A673 (cell line): ENCODE data around the gene ITIH5. TPM values are rescaled to one million over a fixed set of nuclear protein-coding genes. Genes with fewer than 3 reads are reported as not detected.
"Not testable (repeated sequence)": the region's sequence is repeated elsewhere in the genome, so short reads cannot be mapped to it uniquely, and the experiment has no call there.

Experiments used
- BruUV-seq: library from RNA; stranded (reverse); fragments of 400-500 nt; replicated peaks from 2 replicates; lab custom pipeline; 2021; lab: Mats Ljungman, UMichigan
- CTCF ChIA-PET: fragments of 300-600 bp; sonication (Branson Sonifier 250); formaldehyde crosslinking; loops from one replicate; lab custom pipeline; 2022; ENCODE audit warnings: antibody characterized with exemption; lab: Charles Lee
- POLR2A ChIA-PET: fragments of 300-600 bp; sonication (Branson Sonifier 250); formaldehyde crosslinking; loops from one replicate; lab custom pipeline; 2022; ENCODE audit warnings: antibody characterized with exemption; ENCODE audit not compliant: low non-redundant PET; lab: Charles Lee
- DNase-seq: peaks from one replicate; pipeline ENCODE4 v3.0.0-alpha.2; 2015; ENCODE audit warnings: low spot score
- H3K27ac ChIP-seq: fragments of 200-600 bp; sonication (generic); 2 replicates; pipeline ENCODE4 v1.5.1; 2016; ENCODE audit warnings: mixed run types, low read depth, mild to moderate bottlenecking, mixed read lengths, antibody characterized with exemption, low read length; ENCODE audit not compliant: poor library complexity, severe bottlenecking
- H3K27me3 ChIP-seq: fragments of 200-600 bp; sonication (generic); replicated peaks from 2 replicates; pipeline ENCODE4 v1.6.1; 2017; ENCODE audit warnings: mixed run types, low read depth, mild to moderate bottlenecking, mixed read lengths, antibody characterized with exemption, low read length; ENCODE audit not compliant: insufficient read depth, poor library complexity
- H3K36me3 ChIP-seq: fragments of 200-600 bp; sonication (generic); 2 replicates; pipeline ENCODE4 v1.6.1; 2016; ENCODE audit warnings: mixed run types, mild to moderate bottlenecking, mixed read lengths, antibody characterized with exemption, low read length; ENCODE audit not compliant: insufficient read depth, poor library complexity, severe bottlenecking
- H3K4me1 ChIP-seq: fragments of 200-600 bp; sonication (generic); 2 replicates; pipeline ENCODE4 v1.6.1; 2017; ENCODE audit warnings: mixed run types, mild to moderate bottlenecking, mixed read lengths, antibody characterized with exemption, low read length; ENCODE audit not compliant: insufficient read depth, poor library complexity, severe bottlenecking
- H3K4me3 ChIP-seq: fragments of 200-600 bp; sonication (generic); 2 replicates; pipeline ENCODE4 v1.5.1; 2016; ENCODE audit warnings: low read depth, mixed run types, mild to moderate bottlenecking, mixed read lengths, low read length; ENCODE audit not compliant: poor library complexity, severe bottlenecking
- H3K9me3 ChIP-seq: fragments of 200-600 bp; sonication (generic); 2 replicates; pipeline ENCODE4 v1.6.1; 2016; ENCODE audit warnings: mixed run types, low read depth, mild to moderate bottlenecking, mixed read lengths, antibody characterized with exemption, low read length; ENCODE audit not compliant: poor library complexity, severe bottlenecking
- EZH2 ChIP-seq: fragments of 200-600 bp; sonication (generic); IDR thresholded peaks from 2 replicates; pipeline ENCODE4 v1.6.1; 2017; ENCODE audit warnings: borderline replicate concordance, low read depth, mild to moderate bottlenecking, mixed read lengths, antibody characterized with exemption, low read length; ENCODE audit not compliant: poor library complexity, severe bottlenecking
- intact Hi-C: fragments of 100-400 bp; cut with micrococcal nuclease; formaldehyde crosslinking; loops from one replicate; pipeline ENCODE4 v1.10.0; 2022; ENCODE audit not compliant: unreplicated experiment
- total RNA-seq: library from RNA; stranded (reverse); gene quantifications from 2 replicates; pipeline ENCODE4 v1.2.3, GENCODE V29; 2021
- TF ChIP-seq, protein P1 (sequence below): fragments of 300-800, 200-600 bp; sonication (generic); conservative IDR thresholded peaks from 2 replicates; pipeline ENCODE4 v1.5.1; 2017; ENCODE audit warnings: low read depth, mild to moderate bottlenecking, antibody characterized with exemption, low read length, moderate library complexity, mixed read lengths

Gene ITIH5
- total RNA-seq, 1 experiment from 2014 or later: not detected

DNA sequence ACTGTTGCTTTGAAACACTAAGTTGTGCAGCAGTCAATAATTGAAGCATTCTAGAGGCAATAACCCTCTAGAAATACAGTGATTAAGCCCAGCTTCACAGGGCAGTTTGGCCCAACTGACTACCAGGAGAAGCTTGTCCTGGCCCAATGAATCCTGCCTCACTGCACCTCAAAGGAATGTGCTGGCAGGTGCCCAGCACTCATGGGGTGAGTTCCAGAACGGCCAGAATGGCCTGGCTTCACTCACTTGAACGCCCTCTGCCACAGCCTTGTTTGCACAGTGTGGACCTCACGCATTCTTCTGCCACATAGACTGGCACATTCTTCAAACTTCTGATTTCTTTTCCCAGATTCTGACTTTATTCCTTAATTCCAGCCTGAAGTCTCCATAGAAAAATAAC, 29.8 kb upstream of the ITIH5 start:
- DNase-seq: no peak
- intact Hi-C loops: no loop called here
- Histone ChIP-seq H3K27me3 (no peaks in the 10 kb centered on the region), H3K4me3 (no peak overlapping the region), H3K4me1 (no peaks in the 10 kb centered on the region), H3K36me3 (no peaks in the 10 kb centered on the region), H3K9me3 (no peaks in the 10 kb centered on the region), H3K27ac (no peak overlapping the region)
- ChIA-PET CTCF (no interaction called here), POLR2A (no interaction called here)
- TF ChIP-seq, protein P1, sequence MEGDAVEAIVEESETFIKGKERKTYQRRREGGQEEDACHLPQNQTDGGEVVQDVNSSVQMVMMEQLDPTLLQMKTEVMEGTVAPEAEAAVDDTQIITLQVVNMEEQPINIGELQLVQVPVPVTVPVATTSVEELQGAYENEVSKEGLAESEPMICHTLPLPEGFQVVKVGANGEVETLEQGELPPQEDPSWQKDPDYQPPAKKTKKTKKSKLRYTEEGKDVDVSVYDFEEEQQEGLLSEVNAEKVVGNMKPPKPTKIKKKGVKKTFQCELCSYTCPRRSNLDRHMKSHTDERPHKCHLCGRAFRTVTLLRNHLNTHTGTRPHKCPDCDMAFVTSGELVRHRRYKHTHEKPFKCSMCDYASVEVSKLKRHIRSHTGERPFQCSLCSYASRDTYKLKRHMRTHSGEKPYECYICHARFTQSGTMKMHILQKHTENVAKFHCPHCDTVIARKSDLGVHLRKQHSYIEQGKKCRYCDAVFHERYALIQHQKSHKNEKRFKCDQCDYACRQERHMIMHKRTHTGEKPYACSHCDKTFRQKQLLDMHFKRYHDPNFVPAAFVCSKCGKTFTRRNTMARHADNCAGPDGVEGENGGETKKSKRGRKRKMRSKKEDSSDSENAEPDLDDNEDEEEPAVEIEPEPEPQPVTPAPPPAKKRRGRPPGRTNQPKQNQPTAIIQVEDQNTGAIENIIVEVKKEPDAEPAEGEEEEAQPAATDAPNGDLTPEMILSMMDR: no peak
- TF ChIP-seq EZH2: no peak
- BruUV-seq: no TSS peak

DNA sequence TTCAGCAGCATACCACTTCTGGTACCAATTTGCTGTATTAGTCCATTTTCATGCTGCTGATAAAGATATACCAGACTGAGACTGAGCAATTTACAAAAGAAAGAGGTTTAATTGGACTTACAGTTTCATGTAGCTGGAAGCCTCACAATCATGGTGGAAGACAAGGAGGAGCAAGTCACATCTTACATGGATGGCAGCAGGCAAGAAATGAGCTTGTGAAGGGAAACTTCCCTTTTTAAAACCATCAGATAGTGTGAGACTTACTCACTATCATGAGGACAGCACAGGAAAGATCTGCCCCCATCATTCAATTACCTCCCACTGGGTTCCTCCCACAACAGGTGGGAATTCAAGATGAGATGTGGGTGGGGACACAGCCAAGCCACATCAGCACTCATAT, 26.4 kb upstream of the ITIH5 start:
- DNase-seq, H3K4me1 ChIP-seq, H3K4me3 ChIP-seq, H3K27me3 ChIP-seq, H3K9me3 ChIP-seq, H3K27ac ChIP-seq, POLR2A ChIA-PET, CTCF ChIA-PET, BruUV-seq, intact Hi-C loops, H3K36me3 ChIP-seq: not testable (repeated sequence)

DNA sequence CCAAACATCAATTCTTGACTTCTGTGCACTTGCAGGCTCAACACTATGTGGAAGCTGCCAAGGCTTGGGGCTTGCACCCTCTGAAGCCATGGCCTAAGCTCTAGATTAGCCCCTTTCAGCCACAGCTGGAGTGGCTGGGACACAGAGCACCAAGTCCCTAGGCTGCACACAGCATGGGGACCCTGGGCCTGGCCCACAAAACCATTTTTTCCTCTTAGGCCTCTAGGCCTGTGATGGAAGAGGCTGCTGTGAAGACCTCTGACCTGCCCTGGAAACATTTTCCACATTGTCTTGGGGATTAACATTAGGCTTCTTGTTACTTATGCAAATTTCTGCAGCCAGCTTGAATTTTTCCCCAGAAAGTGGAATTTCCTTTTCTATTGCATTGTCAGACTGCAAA, 25.6 kb upstream of the ITIH5 start:
- intact Hi-C loops, H3K27me3 ChIP-seq, BruUV-seq, CTCF ChIA-PET, H3K36me3 ChIP-seq, H3K4me1 ChIP-seq, DNase-seq, H3K27ac ChIP-seq, H3K4me3 ChIP-seq, POLR2A ChIA-PET, H3K9me3 ChIP-seq: not testable (repeated sequence)

DNA sequence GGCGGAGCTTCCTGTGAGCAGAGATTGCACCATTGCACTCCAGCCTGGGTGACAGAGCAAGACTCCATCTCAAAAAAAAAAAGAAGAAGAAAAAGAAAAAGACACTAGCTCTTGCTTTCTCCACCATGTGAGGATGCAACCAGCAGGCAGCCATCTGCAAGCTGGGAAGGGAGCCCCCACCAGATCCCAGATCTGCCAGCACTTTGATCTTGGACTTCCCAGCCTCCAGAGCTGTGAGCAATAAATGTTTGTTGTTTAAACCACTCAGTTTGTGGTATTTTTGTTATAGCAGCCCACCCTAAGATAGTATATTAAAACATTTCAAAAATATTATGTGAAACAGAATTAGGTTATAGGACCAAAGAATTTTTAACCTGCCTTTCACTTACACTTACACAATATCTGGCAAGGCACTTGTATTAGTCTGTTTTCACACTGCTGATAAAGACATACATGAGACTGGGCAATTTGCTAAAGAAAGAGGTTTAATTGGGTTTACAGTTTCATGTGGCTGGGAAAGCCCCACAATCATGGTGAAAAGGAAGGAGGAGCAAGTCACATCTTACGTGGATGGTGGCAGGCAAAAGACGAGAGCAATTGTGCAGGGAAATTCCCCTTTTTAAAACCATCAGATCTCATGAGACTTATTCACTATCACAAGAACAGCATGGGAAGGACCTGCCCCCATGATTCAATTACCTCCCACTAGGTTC, 24.3 kb upstream of the ITIH5 start:
- H3K27ac ChIP-seq, H3K4me1 ChIP-seq, intact Hi-C loops, H3K27me3 ChIP-seq, CTCF ChIA-PET, H3K9me3 ChIP-seq, BruUV-seq, H3K36me3 ChIP-seq, DNase-seq, H3K4me3 ChIP-seq, POLR2A ChIA-PET: not testable (repeated sequence)
